Measurements from ENCODE around the gene KIRREL3.

DNA sequence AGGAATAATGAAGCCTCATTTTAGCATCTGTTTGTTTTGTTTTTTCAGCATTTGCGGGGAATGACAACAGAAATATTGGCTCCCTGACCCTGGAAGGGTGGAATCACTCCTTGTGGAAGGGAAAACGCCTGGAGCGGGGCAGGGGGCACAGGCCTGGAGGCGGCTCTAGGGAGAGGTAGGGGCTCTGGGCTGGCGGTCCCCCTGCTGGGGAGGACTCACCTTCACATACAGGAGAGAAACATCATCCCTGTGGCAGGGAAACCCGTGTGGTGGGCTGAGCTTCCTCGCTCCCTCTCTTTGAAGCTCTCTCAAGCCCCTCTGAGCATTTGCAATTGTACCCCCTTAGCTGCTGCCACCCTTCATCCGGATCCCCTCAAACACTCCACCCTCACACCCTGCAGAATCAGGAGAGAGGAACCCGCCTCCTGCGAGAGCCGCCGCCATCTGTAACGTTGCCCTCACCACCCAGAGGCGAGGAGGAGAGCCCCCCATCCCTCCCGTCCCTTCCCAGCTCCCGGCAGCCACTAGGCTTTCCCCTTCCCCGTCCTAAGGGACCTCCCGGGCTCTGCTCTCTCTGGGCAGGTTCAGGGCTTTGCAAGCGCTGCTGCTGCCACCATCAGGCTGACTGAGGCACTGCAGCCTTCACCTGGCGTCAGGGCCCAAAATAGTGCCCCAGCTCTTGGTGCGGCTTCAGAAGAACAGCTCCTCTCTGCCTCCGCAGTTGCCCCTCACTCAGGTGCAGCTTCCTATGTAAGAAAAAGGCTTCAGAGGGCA is 10.4 kb downstream of the KIRREL3 start:
- TF ChIP-seq EZH2 (IDR thresholded peaks at IDR 0.05; ENCODE audit: low read length, unreplicated experiment) (no peak), EZH2phosphoT487 (IDR thresholded peaks at IDR 0.05; ENCODE audit: borderline replicate concordance, low read length) (no peak)
- TF ChIP-seq, protein P1, sequence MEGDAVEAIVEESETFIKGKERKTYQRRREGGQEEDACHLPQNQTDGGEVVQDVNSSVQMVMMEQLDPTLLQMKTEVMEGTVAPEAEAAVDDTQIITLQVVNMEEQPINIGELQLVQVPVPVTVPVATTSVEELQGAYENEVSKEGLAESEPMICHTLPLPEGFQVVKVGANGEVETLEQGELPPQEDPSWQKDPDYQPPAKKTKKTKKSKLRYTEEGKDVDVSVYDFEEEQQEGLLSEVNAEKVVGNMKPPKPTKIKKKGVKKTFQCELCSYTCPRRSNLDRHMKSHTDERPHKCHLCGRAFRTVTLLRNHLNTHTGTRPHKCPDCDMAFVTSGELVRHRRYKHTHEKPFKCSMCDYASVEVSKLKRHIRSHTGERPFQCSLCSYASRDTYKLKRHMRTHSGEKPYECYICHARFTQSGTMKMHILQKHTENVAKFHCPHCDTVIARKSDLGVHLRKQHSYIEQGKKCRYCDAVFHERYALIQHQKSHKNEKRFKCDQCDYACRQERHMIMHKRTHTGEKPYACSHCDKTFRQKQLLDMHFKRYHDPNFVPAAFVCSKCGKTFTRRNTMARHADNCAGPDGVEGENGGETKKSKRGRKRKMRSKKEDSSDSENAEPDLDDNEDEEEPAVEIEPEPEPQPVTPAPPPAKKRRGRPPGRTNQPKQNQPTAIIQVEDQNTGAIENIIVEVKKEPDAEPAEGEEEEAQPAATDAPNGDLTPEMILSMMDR (conservative IDR thresholded peaks at IDR 0.05; ENCODE audit: low read depth, low read length) = peak; percentile 94

Data from PC-3 (cell line).